ENCODE results near the gene B4GALT6. TPM values are rescaled to one million over a fixed set of nuclear protein-coding genes. Genes with fewer than 3 reads are reported as not detected.

Gene B4GALT6
- total and polyA plus RNA-seq, 2 of the 8 experiments (the other 6 are each of a cell fraction or from before 2014, with no cell fraction given) = 6.3 to 41.5 TPM

- TF ChIP-seq, protein P1, sequence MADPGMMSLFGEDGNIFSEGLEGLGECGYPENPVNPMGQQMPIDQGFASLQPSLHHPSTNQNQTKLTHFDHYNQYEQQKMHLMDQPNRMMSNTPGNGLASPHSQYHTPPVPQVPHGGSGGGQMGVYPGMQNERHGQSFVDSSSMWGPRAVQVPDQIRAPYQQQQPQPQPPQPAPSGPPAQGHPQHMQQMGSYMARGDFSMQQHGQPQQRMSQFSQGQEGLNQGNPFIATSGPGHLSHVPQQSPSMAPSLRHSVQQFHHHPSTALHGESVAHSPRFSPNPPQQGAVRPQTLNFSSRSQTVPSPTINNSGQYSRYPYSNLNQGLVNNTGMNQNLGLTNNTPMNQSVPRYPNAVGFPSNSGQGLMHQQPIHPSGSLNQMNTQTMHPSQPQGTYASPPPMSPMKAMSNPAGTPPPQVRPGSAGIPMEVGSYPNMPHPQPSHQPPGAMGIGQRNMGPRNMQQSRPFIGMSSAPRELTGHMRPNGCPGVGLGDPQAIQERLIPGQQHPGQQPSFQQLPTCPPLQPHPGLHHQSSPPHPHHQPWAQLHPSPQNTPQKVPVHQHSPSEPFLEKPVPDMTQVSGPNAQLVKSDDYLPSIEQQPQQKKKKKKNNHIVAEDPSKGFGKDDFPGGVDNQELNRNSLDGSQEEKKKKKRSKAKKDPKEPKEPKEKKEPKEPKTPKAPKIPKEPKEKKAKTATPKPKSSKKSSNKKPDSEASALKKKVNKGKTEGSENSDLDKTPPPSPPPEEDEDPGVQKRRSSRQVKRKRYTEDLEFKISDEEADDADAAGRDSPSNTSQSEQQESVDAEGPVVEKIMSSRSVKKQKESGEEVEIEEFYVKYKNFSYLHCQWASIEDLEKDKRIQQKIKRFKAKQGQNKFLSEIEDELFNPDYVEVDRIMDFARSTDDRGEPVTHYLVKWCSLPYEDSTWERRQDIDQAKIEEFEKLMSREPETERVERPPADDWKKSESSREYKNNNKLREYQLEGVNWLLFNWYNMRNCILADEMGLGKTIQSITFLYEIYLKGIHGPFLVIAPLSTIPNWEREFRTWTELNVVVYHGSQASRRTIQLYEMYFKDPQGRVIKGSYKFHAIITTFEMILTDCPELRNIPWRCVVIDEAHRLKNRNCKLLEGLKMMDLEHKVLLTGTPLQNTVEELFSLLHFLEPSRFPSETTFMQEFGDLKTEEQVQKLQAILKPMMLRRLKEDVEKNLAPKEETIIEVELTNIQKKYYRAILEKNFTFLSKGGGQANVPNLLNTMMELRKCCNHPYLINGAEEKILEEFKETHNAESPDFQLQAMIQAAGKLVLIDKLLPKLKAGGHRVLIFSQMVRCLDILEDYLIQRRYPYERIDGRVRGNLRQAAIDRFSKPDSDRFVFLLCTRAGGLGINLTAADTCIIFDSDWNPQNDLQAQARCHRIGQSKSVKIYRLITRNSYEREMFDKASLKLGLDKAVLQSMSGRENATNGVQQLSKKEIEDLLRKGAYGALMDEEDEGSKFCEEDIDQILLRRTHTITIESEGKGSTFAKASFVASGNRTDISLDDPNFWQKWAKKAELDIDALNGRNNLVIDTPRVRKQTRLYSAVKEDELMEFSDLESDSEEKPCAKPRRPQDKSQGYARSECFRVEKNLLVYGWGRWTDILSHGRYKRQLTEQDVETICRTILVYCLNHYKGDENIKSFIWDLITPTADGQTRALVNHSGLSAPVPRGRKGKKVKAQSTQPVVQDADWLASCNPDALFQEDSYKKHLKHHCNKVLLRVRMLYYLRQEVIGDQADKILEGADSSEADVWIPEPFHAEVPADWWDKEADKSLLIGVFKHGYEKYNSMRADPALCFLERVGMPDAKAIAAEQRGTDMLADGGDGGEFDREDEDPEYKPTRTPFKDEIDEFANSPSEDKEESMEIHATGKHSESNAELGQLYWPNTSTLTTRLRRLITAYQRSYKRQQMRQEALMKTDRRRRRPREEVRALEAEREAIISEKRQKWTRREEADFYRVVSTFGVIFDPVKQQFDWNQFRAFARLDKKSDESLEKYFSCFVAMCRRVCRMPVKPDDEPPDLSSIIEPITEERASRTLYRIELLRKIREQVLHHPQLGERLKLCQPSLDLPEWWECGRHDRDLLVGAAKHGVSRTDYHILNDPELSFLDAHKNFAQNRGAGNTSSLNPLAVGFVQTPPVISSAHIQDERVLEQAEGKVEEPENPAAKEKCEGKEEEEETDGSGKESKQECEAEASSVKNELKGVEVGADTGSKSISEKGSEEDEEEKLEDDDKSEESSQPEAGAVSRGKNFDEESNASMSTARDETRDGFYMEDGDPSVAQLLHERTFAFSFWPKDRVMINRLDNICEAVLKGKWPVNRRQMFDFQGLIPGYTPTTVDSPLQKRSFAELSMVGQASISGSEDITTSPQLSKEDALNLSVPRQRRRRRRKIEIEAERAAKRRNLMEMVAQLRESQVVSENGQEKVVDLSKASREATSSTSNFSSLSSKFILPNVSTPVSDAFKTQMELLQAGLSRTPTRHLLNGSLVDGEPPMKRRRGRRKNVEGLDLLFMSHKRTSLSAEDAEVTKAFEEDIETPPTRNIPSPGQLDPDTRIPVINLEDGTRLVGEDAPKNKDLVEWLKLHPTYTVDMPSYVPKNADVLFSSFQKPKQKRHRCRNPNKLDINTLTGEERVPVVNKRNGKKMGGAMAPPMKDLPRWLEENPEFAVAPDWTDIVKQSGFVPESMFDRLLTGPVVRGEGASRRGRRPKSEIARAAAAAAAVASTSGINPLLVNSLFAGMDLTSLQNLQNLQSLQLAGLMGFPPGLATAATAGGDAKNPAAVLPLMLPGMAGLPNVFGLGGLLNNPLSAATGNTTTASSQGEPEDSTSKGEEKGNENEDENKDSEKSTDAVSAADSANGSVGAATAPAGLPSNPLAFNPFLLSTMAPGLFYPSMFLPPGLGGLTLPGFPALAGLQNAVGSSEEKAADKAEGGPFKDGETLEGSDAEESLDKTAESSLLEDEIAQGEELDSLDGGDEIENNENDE (IDR thresholded peaks at IDR 0.05; ENCODE audit: insufficient replicate concordance, low read length) = no peak
- no peak for TF ChIP-seq CEBPB (IDR thresholded peaks at IDR 0.05; ENCODE audit: low read depth, low read length)
- TF ChIP-seq POU5F1 (IDR thresholded peaks at IDR 0.05; ENCODE audit: low read depth, low read length) = no peak
- TF ChIP-seq TAF7 (optimal IDR thresholded peaks at IDR 0.05; ENCODE audit: borderline replicate concordance, low read depth, low read length) = no peak
- no peak for TF ChIP-seq PHF8 (conservative IDR thresholded peaks at IDR 0.05; ENCODE audit: low read depth, low read length)
These were observed 102.7 kb downstream of the B4GALT6 start (continued) for GRCh38 chr18:31581498-31582197.

Data from H1 (cell line).